ENCODE measurements around the gene TLE3.

DNA sequence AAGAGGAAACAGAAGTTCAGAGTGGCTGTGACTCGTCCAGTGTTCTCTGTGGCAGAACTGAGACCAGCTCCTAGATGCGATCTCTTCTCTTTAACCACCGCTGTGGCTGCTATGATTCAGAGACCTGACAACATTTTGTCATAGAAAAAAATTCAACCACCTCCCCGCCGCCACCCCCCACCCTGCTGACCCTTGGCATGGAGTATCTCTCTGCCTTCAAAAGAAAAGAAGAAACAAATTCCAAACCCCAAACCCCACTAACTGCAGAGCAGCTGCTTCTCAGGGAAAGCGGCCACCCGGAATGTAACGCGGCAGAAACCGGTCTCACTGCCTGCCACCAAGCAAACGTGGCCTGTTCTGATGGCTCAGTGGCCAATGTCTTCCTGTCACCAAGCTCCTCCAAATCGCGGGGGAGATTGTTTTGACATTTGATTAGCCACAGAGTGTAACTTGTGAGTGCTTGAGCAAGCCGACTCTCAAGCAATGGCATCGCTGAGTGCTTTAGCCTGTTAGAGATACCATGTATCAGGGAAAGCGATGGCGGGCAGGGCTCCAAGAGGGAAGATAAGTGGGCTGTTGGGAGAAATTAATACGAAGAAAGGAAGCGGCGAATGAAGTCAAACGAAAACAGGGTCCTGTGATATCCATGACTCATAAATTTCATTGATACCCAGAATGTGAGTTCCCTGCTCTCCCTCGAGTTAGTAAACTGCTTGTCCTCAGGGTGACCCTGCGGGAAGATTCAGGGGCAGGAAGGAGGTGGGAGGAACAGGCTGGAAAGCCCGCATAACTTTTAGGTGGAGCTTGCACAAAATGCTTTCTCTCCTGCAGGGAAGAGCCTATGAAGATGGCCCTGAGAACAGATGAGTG lies 44.8 kb upstream of the TLE3 start:
- TF ChIP-seq YY1 (IDR thresholded peaks at IDR 0.05; ENCODE audit: insufficient read depth, insufficient read length) (no peak), SUZ12 (IDR thresholded peaks at IDR 0.05; ENCODE audit: extremely low read depth, insufficient read depth, insufficient read length) (no peak)
